ENCODE data around the gene UBE2O.
A peak's percentile ranks its signal among the peaks of the same experiment; 100 is the strongest.

The UBE2O gene

GRCh38 chr17:76492989-76493501 lies 40.1 kb upstream of the UBE2O start:
- peak; percentile 88 to 92 for DNase-seq (ENCODE audit: low read depth in 2 of 2)
- H3K4me3 ChIP-seq (replicated peaks in 1 of 2; ENCODE audit: low read depth in 2 of 2, low read length in 2 of 2): no peak overlapping the region
- TF ChIP-seq, protein P1, sequence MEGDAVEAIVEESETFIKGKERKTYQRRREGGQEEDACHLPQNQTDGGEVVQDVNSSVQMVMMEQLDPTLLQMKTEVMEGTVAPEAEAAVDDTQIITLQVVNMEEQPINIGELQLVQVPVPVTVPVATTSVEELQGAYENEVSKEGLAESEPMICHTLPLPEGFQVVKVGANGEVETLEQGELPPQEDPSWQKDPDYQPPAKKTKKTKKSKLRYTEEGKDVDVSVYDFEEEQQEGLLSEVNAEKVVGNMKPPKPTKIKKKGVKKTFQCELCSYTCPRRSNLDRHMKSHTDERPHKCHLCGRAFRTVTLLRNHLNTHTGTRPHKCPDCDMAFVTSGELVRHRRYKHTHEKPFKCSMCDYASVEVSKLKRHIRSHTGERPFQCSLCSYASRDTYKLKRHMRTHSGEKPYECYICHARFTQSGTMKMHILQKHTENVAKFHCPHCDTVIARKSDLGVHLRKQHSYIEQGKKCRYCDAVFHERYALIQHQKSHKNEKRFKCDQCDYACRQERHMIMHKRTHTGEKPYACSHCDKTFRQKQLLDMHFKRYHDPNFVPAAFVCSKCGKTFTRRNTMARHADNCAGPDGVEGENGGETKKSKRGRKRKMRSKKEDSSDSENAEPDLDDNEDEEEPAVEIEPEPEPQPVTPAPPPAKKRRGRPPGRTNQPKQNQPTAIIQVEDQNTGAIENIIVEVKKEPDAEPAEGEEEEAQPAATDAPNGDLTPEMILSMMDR (IDR thresholded peaks at IDR 0.05; ENCODE audit: low read depth, low read length): no peak

GRCh38 chr17:76492123-76492988 lies 39.4 kb upstream of the UBE2O start:
- H3K4me3 ChIP-seq (replicated peaks in 1 of 2; ENCODE audit: low read depth in 2 of 2, low read length in 2 of 2): no peak overlapping the region
- TF ChIP-seq, protein P1 (IDR thresholded peaks at IDR 0.05; ENCODE audit: low read depth, low read length): no peak
- no peak for DNase-seq (ENCODE audit: low read depth in 2 of 2)

DNA sequence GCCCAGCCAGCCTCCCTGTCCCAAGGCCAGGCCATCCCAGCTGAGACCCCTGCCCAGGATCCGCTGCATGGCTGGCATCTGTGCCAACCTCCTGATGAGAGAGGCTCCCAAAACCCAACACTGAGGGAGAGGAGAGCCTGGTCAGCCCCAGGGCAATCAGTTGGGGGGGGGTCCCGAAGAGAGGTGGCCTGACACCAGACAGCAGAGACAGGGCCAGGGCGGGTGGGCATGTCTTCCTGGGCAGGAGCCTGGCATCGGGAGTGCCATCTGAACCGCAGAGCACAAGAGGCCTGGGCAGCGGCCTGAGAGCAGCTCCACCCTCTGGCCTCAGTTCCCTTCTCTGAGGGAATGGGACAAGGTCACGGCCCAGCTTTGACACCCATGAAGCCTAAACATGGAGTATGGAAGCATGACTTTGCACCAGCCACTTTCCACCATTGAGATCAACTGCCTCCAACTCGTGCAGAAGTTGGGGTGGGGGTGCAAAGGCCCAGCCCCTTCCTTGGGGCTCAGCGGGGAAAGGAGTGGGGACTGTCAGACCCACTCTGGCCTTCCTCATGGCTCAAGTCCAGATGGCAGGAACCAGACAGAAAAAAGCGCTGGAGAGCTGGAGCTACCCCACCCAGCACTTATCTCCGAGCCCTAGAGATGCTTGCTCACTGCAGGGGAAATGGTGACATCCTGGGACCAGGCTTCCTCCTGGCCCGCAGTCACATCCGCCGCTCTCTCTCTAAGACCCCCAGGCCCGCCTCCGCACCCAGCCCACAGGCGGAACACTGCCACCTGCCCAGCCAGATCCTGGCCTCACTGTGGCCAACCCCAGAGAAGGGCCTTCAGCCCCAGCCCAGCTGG lies 38.5 kb upstream of the UBE2O start:
- TF ChIP-seq, protein P1 (IDR thresholded peaks at IDR 0.05; ENCODE audit: low read depth, low read length): no peak
- no peak overlapping the region for H3K4me3 ChIP-seq (replicated peaks in 1 of 2; ENCODE audit: low read depth in 2 of 2, low read length in 2 of 2)
- DNase-seq (ENCODE audit: low read depth in 2 of 2): no peak

DNA sequence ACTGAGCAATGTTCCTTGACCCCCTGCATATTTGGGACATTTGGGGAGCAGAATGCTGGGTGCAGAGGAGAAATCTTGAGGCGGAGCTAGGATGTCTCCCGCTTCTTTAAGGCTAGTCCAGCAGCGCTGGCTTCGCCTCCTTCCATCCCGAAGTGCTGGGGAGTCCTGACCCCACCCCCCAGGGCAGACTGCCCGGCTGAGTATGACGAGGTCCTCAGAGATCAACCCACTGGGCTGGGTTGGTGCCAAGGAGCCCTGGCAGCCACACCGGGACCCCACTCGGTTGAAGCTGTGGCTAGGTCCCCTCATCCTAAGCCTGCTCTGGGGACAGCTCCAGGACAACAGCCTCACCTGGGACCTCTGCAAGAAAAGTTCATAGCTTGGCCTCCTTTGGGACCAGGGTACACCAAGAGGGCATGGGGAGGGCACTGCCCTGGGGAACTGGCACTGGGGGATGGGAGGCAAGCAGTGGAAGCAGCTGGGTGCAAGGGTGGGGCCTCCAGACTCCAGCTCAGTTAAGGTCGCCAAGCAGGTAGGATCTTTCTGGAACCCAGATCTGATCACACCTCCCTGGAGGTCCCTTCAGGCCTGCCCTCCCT lies 37.3 kb upstream of the UBE2O start:
- TF ChIP-seq, protein P1 (IDR thresholded peaks at IDR 0.05; ENCODE audit: low read depth, low read length): no peak
- no peak for DNase-seq (ENCODE audit: low read depth in 2 of 2)
- H3K4me3 ChIP-seq (replicated peaks in 1 of 2; ENCODE audit: low read depth in 2 of 2, low read length in 2 of 2): no peak overlapping the region

GRCh38 chr17:76487451-76488192 lies 34.7 kb upstream of the UBE2O start:
- no peak overlapping the region for H3K4me3 ChIP-seq (replicated peaks in 1 of 2; ENCODE audit: low read depth in 2 of 2, low read length in 2 of 2)
- TF ChIP-seq, protein P1 (IDR thresholded peaks at IDR 0.05; ENCODE audit: low read depth, low read length): no peak

DNA sequence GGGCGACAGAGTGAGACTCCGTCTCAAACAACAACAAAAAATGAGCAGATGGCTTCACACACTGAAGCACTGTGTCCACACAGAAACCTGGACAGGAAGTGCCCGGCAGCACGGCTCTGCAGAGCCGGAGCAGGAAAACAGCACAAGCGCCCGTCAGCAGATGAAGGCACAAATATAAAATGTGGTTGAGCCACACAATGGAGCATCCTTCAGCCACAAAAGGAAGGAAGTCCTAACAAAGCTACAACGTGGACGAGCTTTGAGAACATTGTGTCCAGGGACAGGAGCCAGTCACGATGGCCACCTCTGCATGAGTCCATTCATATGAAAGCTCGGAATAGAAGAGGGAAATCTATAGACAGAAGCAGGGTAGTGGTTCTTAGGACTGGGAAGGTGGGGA lies 32.6 kb upstream of the UBE2O start:
- H3K4me3 ChIP-seq (replicated peaks in 1 of 2; ENCODE audit: low read depth in 2 of 2, low read length in 2 of 2): no peak overlapping the region
- TF ChIP-seq, protein P1 (IDR thresholded peaks at IDR 0.05; ENCODE audit: low read depth, low read length): no peak
- DNase-seq (ENCODE audit: low read depth in 2 of 2): peak in 1 of 2 donors; percentile 65

More at GRCh38 chr17:76487451-76488192, 34.7 kb upstream of the UBE2O start:
- DNase-seq (ENCODE audit: low read depth in 2 of 2): no peak
